PC-3 (cell line): ENCODE data around the gene CELF1. TPM values are rescaled to one million over a fixed set of nuclear protein-coding genes. Genes with fewer than 3 reads are reported as not detected.
"Not testable (repeated sequence)": the region's sequence is repeated elsewhere in the genome, so short reads cannot be mapped to it uniquely, and the experiment has no call there.

ENCODE experiments used
- ATAC-seq: fragments of 200-7000 bp; cut with Tn5 transposase; 2 replicates; pipeline ENCODE4 v1.9.1; 2020; ENCODE audit warnings: mild to moderate bottlenecking, moderate library complexity
- BruUV-seq: library from RNA; stranded (reverse); fragments of 400-500 nt; replicated peaks from 2 replicates; lab custom pipeline; 2021; lab: Mats Ljungman, UMichigan
- CTCF ChIA-PET: fragments of 300-600 bp; sonication (Branson Sonifier 250); formaldehyde crosslinking; loops from one replicate; lab custom pipeline; 2022; ENCODE audit warnings: antibody characterized with exemption; lab: Charles Lee
- POLR2A ChIA-PET: fragments of 300-600 bp; sonication (Branson Sonifier 250); formaldehyde crosslinking; loops from one replicate; lab custom pipeline; 2022; ENCODE audit warnings: antibody characterized with exemption; ENCODE audit not compliant: unreplicated experiment; lab: Charles Lee
- DNase-seq: peaks from one replicate; pipeline ENCODE4 v3.0.0-alpha.2; 2015
- H2AFZ ChIP-seq: fragments of 300-600 bp; sonication (generic); 2 replicates; pipeline ENCODE4 v1.6.0; 2016; ENCODE audit warnings: antibody characterized with exemption, low read length
- H3F3A ChIP-seq: fragments of 300-600 bp; sonication (generic); one replicate; pipeline ENCODE4 v1.6.0; 2017; ENCODE audit warnings: antibody characterized with exemption, low read length, control low read depth, mild to moderate bottlenecking; ENCODE audit not compliant: unreplicated experiment
- H3K27ac ChIP-seq: fragments of 300-600 bp; sonication (generic); 2 replicates; pipeline ENCODE4 v1.5.1; 2016; ENCODE audit warnings: mild to moderate bottlenecking, low read length
- H3K27me3 ChIP-seq: fragments of 300-600 bp; sonication (generic); 2 replicates; pipeline ENCODE4 v1.6.1; 2016; ENCODE audit warnings: low read length, mixed read lengths
- H3K36me3 ChIP-seq: fragments of 300-600 bp; sonication (generic); 2 replicates; pipeline ENCODE4 v1.6.1; 2016; ENCODE audit warnings: low read depth, mixed run types, low read length, mixed read lengths
- H3K4me1 ChIP-seq: fragments of 300-600 bp; sonication (generic); 2 replicates; pipeline ENCODE4 v1.5.1; 2016; ENCODE audit warnings: low read length; ENCODE audit not compliant: insufficient read depth
- H3K4me2 ChIP-seq: fragments of 300-600 bp; sonication (generic); 2 replicates; pipeline ENCODE4 v1.6.0; 2016; ENCODE audit warnings: low read length
- H3K4me3 ChIP-seq: fragments of 300-600 bp; sonication (generic); 2 replicates; pipeline ENCODE4 v1.5.1; 2016; ENCODE audit warnings: mild to moderate bottlenecking, low read length, mixed read lengths
- H3K79me2 ChIP-seq: fragments of 300-600 bp; sonication (generic); 2 replicates; pipeline ENCODE4 v1.6.1; 2017; ENCODE audit warnings: low read length, mixed read lengths
- H3K9ac ChIP-seq: fragments of 300-600 bp; sonication (generic); 2 replicates; pipeline ENCODE4 v1.6.0; 2016; ENCODE audit warnings: mild to moderate bottlenecking, low read length
- H3K9me2 ChIP-seq: fragments of 300-600 bp; sonication (generic); replicated peaks from 2 replicates; pipeline ENCODE4 v1.6.1; 2016; ENCODE audit warnings: mixed run types, low read length, mixed read lengths
- H3K9me3 ChIP-seq: fragments of 300-600 bp; sonication (generic); 2 replicates; pipeline ENCODE4 v1.6.1; 2016; ENCODE audit warnings: low read length, mixed read lengths
- H4K20me1 ChIP-seq: fragments of 300-600 bp; sonication (generic); 2 replicates; pipeline ENCODE4 v1.6.1; 2016; ENCODE audit warnings: low read length, mixed read lengths
- CTCF ChIP-seq: fragments of 300-600 bp; sonication (generic); conservative IDR thresholded peaks from 2 replicates; pipeline ENCODE4 v1.5.1; 2017; ENCODE audit warnings: antibody characterized with exemption, low read depth, mild to moderate bottlenecking, low read length
- EZH2 ChIP-seq: fragments of 300-600 bp; sonication (generic); IDR thresholded peaks from one replicate; pipeline ENCODE4 v1.6.1; 2017; ENCODE audit warnings: antibody characterized with exemption, mild to moderate bottlenecking, low read length; ENCODE audit not compliant: unreplicated experiment
- EZH2phosphoT487 ChIP-seq: fragments of 300-600 bp; sonication (generic); IDR thresholded peaks from 2 replicates; pipeline ENCODE4 v1.6.1; 2018; ENCODE audit warnings: mild to moderate bottlenecking, antibody characterized with exemption, low read length, borderline replicate concordance
- intact Hi-C: fragments of 100-400 bp; cut with micrococcal nuclease; formaldehyde crosslinking; loops from 2 replicates; pipeline ENCODE4 v1.9.0; 2023
- total RNA-seq: library from RNA; depleted of rRNA; stranded (reverse); fragments of >200 nt; gene quantifications from 2 replicates; pipeline ENCODE4 v1.2.3, GENCODE V29; 2014

CELF1 gene
- total RNA-seq, 1 experiment from 2014 or later: 80.1 TPM

GRCh38 chr11:47532597-47533213 is 20.2 kb downstream of the CELF1 start:
- POLR2A ChIA-PET: interaction anchor here (0.6 kb wide), 1 partner anchor 13 kb away, joined by 4 read pairs; no protein-coding TSS in a partner anchor
- TF ChIP-seq EZH2phosphoT487 (no peak), EZH2 (no peak), CTCF (no peak)
- no TSS peak for BruUV-seq

GRCh38 chr11:47531666-47532065 is 21.3 kb downstream of the CELF1 start:
- CTCF ChIA-PET: no interaction called here

More at GRCh38 chr11:47532597-47533213, 20.2 kb downstream of the CELF1 start:
- Histone ChIP-seq H3K79me2 (peaks cover 100% of the 10 kb centered on the region), H3K9me2 (no peaks in the 10 kb centered on the region), H3K27ac (no peak overlapping the region), H3K36me3 (no peaks in the 10 kb centered on the region; the same call in 1 of the 2 replicates), H3K4me1 (peaks cover 10% of the 10 kb centered on the region), H3F3A (no peaks in the 10 kb centered on the region), H3K4me2 (no peak overlapping the region), H3K9me3 (no peaks in the 10 kb centered on the region), H4K20me1 (peaks cover 39% of the 10 kb centered on the region), H3K4me3 (no peak overlapping the region), H3K9ac (no peak overlapping the region), H3K27me3 (no peaks in the 10 kb centered on the region), H2AFZ (no peak overlapping the region)
- ATAC-seq (no peak), DNase-seq (no peak)
- intact Hi-C loops: no loop called here
- CTCF ChIA-PET: no interaction called here

GRCh38 chr11:47530721-47531120 is 22.2 kb downstream of the CELF1 start:
- DNase-seq, ATAC-seq: not testable (repeated sequence)
- POLR2A ChIA-PET: interaction anchor here (0.6 kb wide), 1 partner anchor 185 kb away, joined by 3 read pairs; no protein-coding TSS in a partner anchor

More at GRCh38 chr11:47531666-47532065, 21.3 kb downstream of the CELF1 start:
- POLR2A ChIA-PET: interaction anchor here (0.6 kb wide), 1 partner anchor 279 kb away, joined by 3 read pairs; no protein-coding TSS in a partner anchor
- Histone ChIP-seq H3K9me3 (no peaks in the 10 kb centered on the region), H3K4me1 (peaks cover 10% of the 10 kb centered on the region), H3K4me3 (no peak overlapping the region), H3F3A (no peaks in the 10 kb centered on the region), H3K79me2 (peaks cover 100% of the 10 kb centered on the region), H3K9me2 (no peaks in the 10 kb centered on the region), H2AFZ (no peak overlapping the region), H3K9ac (no peak overlapping the region), H3K4me2 (no peak overlapping the region), H4K20me1 (peaks cover 41% of the 10 kb centered on the region), H3K27ac (no peak overlapping the region), H3K27me3 (no peaks in the 10 kb centered on the region), H3K36me3 (no peaks in the 10 kb centered on the region; the same call in 1 of the 2 replicates)
- no peak for TF ChIP-seq EZH2phosphoT487
- BruUV-seq: no TSS peak
- DNase-seq (no peak), ATAC-seq (no peak)
- intact Hi-C loops: no loop called here

More at GRCh38 chr11:47530721-47531120, 22.2 kb downstream of the CELF1 start:
- Histone ChIP-seq H4K20me1 (peaks cover 41% of the 10 kb centered on the region), H3K79me2 (peaks cover 100% of the 10 kb centered on the region), H3K4me1 (peaks cover 10% of the 10 kb centered on the region)
- H3K27ac ChIP-seq, BruUV-seq, CTCF ChIA-PET, H3K4me2 ChIP-seq, intact Hi-C loops, H3K9ac ChIP-seq, H3K27me3 ChIP-seq, H3K4me3 ChIP-seq, H3F3A ChIP-seq, H3K36me3 ChIP-seq, H3K9me2 ChIP-seq, H3K9me3 ChIP-seq, H2AFZ ChIP-seq: not testable (repeated sequence)
